ENCODE measurements around the gene SLC39A3. TPM values are rescaled to one million over a fixed set of nuclear protein-coding genes. Genes with fewer than 3 reads are reported as not detected.
A peak's percentile ranks its signal among the peaks of the same experiment; 100 is the strongest.

The SLC39A3 gene
- total RNA-seq, 1 donor from 2014 or later: 24.0 TPM

- DNase-seq (ENCODE audit: low read depth) (no peak), FAIRE-seq (no peak)
- Histone ChIP-seq H3K27me3 (ENCODE audit: control insufficient read depth, insufficient read depth, low read length) (peaks cover 3% of the 10 kb centered on the region), H3K4me3 (ENCODE audit: low read depth, low read length) (no peak overlapping the region), H3K36me3 (ENCODE audit: control insufficient read depth, insufficient read depth, low read length) (peaks cover 6% of the 10 kb centered on the region)
- TF ChIP-seq, protein P1, sequence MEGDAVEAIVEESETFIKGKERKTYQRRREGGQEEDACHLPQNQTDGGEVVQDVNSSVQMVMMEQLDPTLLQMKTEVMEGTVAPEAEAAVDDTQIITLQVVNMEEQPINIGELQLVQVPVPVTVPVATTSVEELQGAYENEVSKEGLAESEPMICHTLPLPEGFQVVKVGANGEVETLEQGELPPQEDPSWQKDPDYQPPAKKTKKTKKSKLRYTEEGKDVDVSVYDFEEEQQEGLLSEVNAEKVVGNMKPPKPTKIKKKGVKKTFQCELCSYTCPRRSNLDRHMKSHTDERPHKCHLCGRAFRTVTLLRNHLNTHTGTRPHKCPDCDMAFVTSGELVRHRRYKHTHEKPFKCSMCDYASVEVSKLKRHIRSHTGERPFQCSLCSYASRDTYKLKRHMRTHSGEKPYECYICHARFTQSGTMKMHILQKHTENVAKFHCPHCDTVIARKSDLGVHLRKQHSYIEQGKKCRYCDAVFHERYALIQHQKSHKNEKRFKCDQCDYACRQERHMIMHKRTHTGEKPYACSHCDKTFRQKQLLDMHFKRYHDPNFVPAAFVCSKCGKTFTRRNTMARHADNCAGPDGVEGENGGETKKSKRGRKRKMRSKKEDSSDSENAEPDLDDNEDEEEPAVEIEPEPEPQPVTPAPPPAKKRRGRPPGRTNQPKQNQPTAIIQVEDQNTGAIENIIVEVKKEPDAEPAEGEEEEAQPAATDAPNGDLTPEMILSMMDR (IDR thresholded peaks at IDR 0.05; ENCODE audit: insufficient read depth, low read length, severe bottlenecking): no peak
Measured at GRCh38 chr19:2731181-2731995, 8.4 kb downstream of the SLC39A3 start.

DNA sequence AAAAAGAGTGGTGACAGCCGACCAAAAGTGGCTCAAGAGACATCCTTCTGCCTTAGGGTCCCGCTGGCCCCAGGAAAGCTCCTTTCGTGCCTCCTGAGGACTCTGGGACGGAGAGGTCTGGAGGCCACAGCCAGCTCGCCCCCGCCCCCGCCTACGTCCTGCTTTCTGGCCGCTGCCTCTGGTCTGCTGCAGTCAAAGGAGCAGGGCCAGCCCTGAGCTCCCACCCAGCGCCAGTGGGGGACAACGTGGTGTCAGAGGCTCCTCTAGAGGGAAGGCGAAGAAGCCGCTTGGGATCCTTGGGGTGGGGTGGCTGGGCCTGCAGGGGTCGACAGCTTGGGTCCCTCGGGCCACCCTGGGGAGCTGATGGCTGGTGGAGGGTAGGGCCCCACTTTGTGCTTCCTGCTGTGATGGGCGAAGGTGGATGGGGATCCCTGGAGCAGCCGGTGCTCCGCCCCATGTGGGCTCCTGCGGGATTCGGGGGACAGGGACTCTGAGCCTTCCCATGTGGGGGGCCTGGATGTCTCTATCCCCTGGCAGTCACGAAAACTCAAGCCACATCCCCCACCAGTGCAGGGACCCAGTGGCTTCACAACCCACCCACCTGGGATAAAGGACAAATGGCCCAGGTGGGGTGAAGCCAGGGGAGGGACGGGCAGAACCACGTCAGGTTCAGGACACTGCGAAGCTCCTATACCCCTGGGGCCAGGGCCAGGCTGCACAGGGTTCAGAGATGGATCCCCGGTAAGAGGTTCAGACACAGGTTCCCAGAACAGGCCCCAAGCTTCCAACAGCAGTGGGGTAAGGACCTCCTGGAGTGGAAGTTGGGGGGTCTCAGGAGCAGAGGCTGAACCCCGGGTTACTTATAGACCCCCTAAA is 9.6 kb downstream of the SLC39A3 start:
- DNase-seq (ENCODE audit: low read depth) (no peak), FAIRE-seq (no peak)
- Histone ChIP-seq H3K36me3 (ENCODE audit: control insufficient read depth, insufficient read depth, low read length) (no peaks in the 10 kb centered on the region), H3K4me3 (ENCODE audit: low read depth, low read length) (no peak overlapping the region), H3K27me3 (ENCODE audit: control insufficient read depth, insufficient read depth, low read length) (peaks cover 5% of the 10 kb centered on the region)
- TF ChIP-seq, protein P1 (IDR thresholded peaks at IDR 0.05; ENCODE audit: insufficient read depth, low read length, severe bottlenecking): no peak

DNA sequence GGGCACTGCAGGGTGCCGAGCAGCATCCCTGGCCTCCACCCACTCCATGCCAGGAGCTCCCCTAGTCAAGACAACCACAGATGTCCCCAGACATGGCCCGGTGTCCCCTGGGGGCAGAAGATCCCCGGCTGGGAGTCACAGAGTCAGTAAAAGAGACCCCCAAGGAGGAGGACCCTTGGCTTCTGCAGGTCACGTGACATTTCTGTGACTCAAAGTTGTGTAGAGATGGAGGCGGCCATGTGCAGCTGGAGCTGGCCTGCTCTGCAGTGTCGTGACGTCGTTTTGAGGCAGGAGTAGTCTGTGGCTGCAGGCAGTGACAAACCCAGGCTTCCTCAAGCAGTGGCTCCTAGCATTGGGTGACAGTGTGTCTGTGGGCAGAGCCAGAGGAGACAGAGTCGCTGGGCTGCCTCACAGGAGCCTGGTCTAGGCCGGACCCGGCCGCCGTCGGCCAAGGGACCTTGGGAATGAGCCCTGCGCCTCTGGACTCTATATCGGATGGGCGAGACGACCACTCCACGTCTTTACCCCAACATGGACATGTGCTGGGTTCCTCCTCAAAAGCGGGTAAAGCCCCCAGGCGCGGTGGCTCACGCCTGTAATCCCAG is 10.9 kb downstream of the SLC39A3 start:
- TF ChIP-seq, protein P1 (IDR thresholded peaks at IDR 0.05; ENCODE audit: insufficient read depth, low read length, severe bottlenecking): no peak
- H3K4me3 ChIP-seq (ENCODE audit: low read depth, low read length): no peak overlapping the region
- DNase-seq (ENCODE audit: low read depth) (no peak), FAIRE-seq (no peak)
- no peaks in the 10 kb centered on the region for H3K36me3 ChIP-seq (ENCODE audit: control insufficient read depth, insufficient read depth, low read length)
- peaks cover 5% of the 10 kb centered on the region for H3K27me3 ChIP-seq (ENCODE audit: control insufficient read depth, insufficient read depth, low read length)

- Histone ChIP-seq H3K36me3 (ENCODE audit: control insufficient read depth, insufficient read depth, low read length) (no peaks in the 10 kb centered on the region), H3K4me3 (ENCODE audit: low read depth, low read length) (no peak overlapping the region), H3K27me3 (ENCODE audit: control insufficient read depth, insufficient read depth, low read length) (peaks cover 5% of the 10 kb centered on the region)
- DNase-seq (ENCODE audit: low read depth) (peak; percentile 27), FAIRE-seq (no peak)
- TF ChIP-seq, protein P1 (IDR thresholded peaks at IDR 0.05; ENCODE audit: insufficient read depth, low read length, severe bottlenecking): no peak
Measured at GRCh38 chr19:2727640-2727944, 12.2 kb downstream of the SLC39A3 start.

DNA sequence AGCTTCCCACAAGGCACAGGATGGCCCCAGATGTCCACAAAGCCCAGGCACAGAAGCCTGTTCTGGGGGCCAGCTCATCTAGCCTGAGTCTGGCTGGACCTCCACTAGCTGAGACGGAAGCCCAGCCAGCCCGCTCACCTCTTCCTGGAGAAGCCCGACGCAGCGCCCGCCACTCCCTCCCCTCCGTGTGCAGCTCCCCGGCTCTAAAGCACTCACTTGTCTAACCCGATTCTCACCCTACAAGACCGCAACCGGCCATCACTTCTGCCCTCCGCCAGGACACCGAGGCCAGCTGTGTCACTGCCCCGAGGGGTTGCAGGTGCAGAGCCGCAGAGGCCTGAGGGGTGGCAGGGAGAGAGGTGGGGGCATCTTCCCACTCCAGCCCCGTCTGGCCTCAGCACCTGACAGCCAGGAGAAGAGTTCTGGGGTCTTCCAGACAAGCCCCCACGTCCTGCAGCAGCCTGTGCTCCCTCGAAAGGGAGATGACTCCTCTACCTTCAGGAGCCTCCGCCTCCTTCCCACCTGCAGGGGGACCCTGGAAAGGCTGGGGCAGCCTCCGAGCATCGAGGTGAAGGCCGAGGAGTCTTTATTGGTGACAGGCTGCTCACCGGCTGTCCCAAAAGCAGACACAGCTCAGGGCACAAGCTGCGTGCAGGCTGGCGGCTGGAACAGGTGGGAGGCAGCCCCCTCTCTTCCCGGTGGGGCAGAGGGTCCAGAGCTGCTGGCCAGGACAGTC is 12.7 kb downstream of the SLC39A3 start:
- Histone ChIP-seq H3K4me3 (ENCODE audit: low read depth, low read length) (no peak overlapping the region), H3K27me3 (ENCODE audit: control insufficient read depth, insufficient read depth, low read length) (peaks cover 10% of the 10 kb centered on the region), H3K36me3 (ENCODE audit: control insufficient read depth, insufficient read depth, low read length) (no peaks in the 10 kb centered on the region)
- DNase-seq (ENCODE audit: low read depth) (no peak), FAIRE-seq (no peak)
- TF ChIP-seq, protein P1 (IDR thresholded peaks at IDR 0.05; ENCODE audit: insufficient read depth, low read length, severe bottlenecking): no peak
